AG04450 (cell line): ENCODE data around the gene RNGTT. TPM values are rescaled to one million over a fixed set of nuclear protein-coding genes. Genes with fewer than 3 reads are reported as not detected.

Experiments
- CTCF ChIA-PET: fragments of 300-600, 350-600 bp; formaldehyde crosslinking; extraction: SDS; loops from one replicate; lab custom pipeline; 2022; ENCODE audit warnings: antibody characterized with exemption, inconsistent platforms; lab: Charles Lee
- POLR2A ChIA-PET: fragments of 350-600 bp; formaldehyde crosslinking; extraction: SDS; loops from one replicate; lab custom pipeline; 2021; ENCODE audit warnings: antibody characterized with exemption, inconsistent platforms; lab: Yijun Ruan, JAX
- DNase-seq: peaks from one replicate; pipeline ENCODE4 v3.0.0-alpha.2; 2011; ENCODE audit warnings: low read depth, low spot score
- H3K27ac ChIP-seq: one replicate; pipeline ENCODE4 v1.5.1; 2012; ENCODE audit warnings: low read depth, low read length, control low read depth
- H3K27me3 ChIP-seq: one replicate; pipeline ENCODE4 v1.6.0; 2012; ENCODE audit warnings: low read length; ENCODE audit not compliant: control insufficient read depth, insufficient read depth
- H3K4me3 ChIP-seq: 2 replicates; pipeline ENCODE4 v1.5.1; 2011; ENCODE audit warnings: mild to moderate bottlenecking, low read depth, low read length, control low read depth
- H3K9me3 ChIP-seq: 2 replicates; pipeline ENCODE4 v1.5.1; 2012; ENCODE audit warnings: low read length; ENCODE audit not compliant: control insufficient read depth, insufficient read depth
- CTCF ChIP-seq: IDR thresholded peaks from 2 replicates; pipeline ENCODE4 v1.5.1; 2011; ENCODE audit warnings: low read depth, low read length, control low read depth, inconsistent platforms
- polyA plus RNA-seq: library from polyadenylated mRNA; depleted of rRNA; stranded (reverse); fragments of >200 nt; gene quantifications from 2 replicates; pipeline ENCODE4 v1.2.3, GENCODE V29; 2011

Gene RNGTT
- polyA plus RNA-seq, 1 experiment = 11.2 TPM

GRCh38 chr6:88890860-88891845 lies 72.3 kb downstream of the RNGTT start:
- Histone ChIP-seq H3K27me3 (no peaks in the 10 kb centered on the region), H3K27ac (no peak overlapping the region), H3K4me3 (no peak overlapping the region), H3K9me3 (no peaks in the 10 kb centered on the region)
- DNase-seq = no peak
- CTCF ChIA-PET = interaction anchor here (0.6 to 1.9 kb wide), 3 partner anchors 9 to 51 kb away, joined by 4 to 11 read pairs (median 7); no protein-coding TSS in a partner anchor
- POLR2A ChIA-PET = no interaction called here
- no peak for TF ChIP-seq CTCF

GRCh38 chr6:88890394-88890793 lies 73.0 kb downstream of the RNGTT start:
- no peak overlapping the region for H3K27ac ChIP-seq
- ChIA-PET POLR2A (no interaction called here), CTCF (interaction anchor here (0.6 to 1.9 kb wide), 4 partner anchors 9 to 50 kb away, joined by 4 to 11 read pairs (median 8); no protein-coding TSS in a partner anchor)
- no peaks in the 10 kb centered on the region for H3K27me3 ChIP-seq
- no peak overlapping the region for H3K4me3 ChIP-seq
- no peaks in the 10 kb centered on the region for H3K9me3 ChIP-seq
- no peak for TF ChIP-seq CTCF
- DNase-seq = no peak

GRCh38 chr6:88884361-88884760 lies 79.1 kb downstream of the RNGTT start:
- ChIA-PET POLR2A (no interaction called here), CTCF (no interaction called here)
- Histone ChIP-seq H3K4me3 (no peak overlapping the region), H3K9me3 (no peaks in the 10 kb centered on the region), H3K27ac (no peak overlapping the region), H3K27me3 (no peaks in the 10 kb centered on the region)
- DNase-seq = no peak
- no peak for TF ChIP-seq CTCF

- Histone ChIP-seq H3K27me3 (no peaks in the 10 kb centered on the region), H3K4me3 (no peak overlapping the region), H3K27ac (no peak overlapping the region), H3K9me3 (no peaks in the 10 kb centered on the region)
- ChIA-PET CTCF (interaction anchor here (0.7 to 2.0 kb wide), 3 partner anchors 11 to 1331 kb away, joined by 3 to 12 read pairs (median 7); no protein-coding TSS in a partner anchor), POLR2A (no interaction called here)
- DNase-seq = no peak
- TF ChIP-seq CTCF = no peak
These were observed 80.9 kb downstream of the RNGTT start for GRCh38 chr6:88882536-88882935.

GRCh38 chr6:88881451-88881850 lies 82.0 kb downstream of the RNGTT start:
- no peaks in the 10 kb centered on the region for H3K9me3 ChIP-seq
- H3K27me3 ChIP-seq = no peaks in the 10 kb centered on the region
- no peak for TF ChIP-seq CTCF
- no peak for DNase-seq
- ChIA-PET POLR2A (no interaction called here), CTCF (interaction anchor here (0.9 to 2.0 kb wide), 3 partner anchors 10 to 37 kb away, joined by 3 to 12 read pairs (median 7); no protein-coding TSS in a partner anchor)
- H3K4me3 ChIP-seq = no peak overlapping the region
- H3K27ac ChIP-seq = no peak overlapping the region
